PC-3 (cell line): ENCODE measurements around the gene FAM47B. TPM values are rescaled to one million over a fixed set of nuclear protein-coding genes. Genes with fewer than 3 reads are reported as not detected.

ENCODE experiments used
- ATAC-seq: fragments of 200-7000 bp; cut with Tn5 transposase; 2 replicates; pipeline ENCODE4 v1.9.1; 2020; ENCODE audit warnings: mild to moderate bottlenecking, moderate library complexity
- Bru-seq: library from RNA; stranded (reverse); fragments of 400-500 nt; gene quantifications from one replicate; lab custom pipeline; 2021; lab: Mats Ljungman, UMichigan
- BruChase-seq, 2 experiments: library from RNA; stranded (reverse); fragments of 400-500 nt; gene quantifications; one replicate each; lab custom pipeline; 2021; lab: Mats Ljungman, UMichigan
- BruUV-seq: library from RNA; stranded (reverse); fragments of 400-500 nt; replicated peaks from 2 replicates; lab custom pipeline; 2021; lab: Mats Ljungman, UMichigan
- CTCF ChIA-PET: fragments of 300-600 bp; sonication (Branson Sonifier 250); formaldehyde crosslinking; loops from one replicate; lab custom pipeline; 2022; ENCODE audit warnings: antibody characterized with exemption; lab: Charles Lee
- POLR2A ChIA-PET: fragments of 300-600 bp; sonication (Branson Sonifier 250); formaldehyde crosslinking; loops from one replicate; lab custom pipeline; 2022; ENCODE audit warnings: antibody characterized with exemption; ENCODE audit not compliant: unreplicated experiment; lab: Charles Lee
- DNase-seq: peaks from one replicate; pipeline ENCODE4 v3.0.0-alpha.2; 2015
- H2AFZ ChIP-seq: fragments of 300-600 bp; sonication (generic); 2 replicates; pipeline ENCODE4 v1.6.0; 2016; ENCODE audit warnings: antibody characterized with exemption, low read length
- H3F3A ChIP-seq: fragments of 300-600 bp; sonication (generic); one replicate; pipeline ENCODE4 v1.6.0; 2017; ENCODE audit warnings: antibody characterized with exemption, low read length, control low read depth, mild to moderate bottlenecking; ENCODE audit not compliant: unreplicated experiment
- H3K27ac ChIP-seq: fragments of 300-600 bp; sonication (generic); 2 replicates; pipeline ENCODE4 v1.5.1; 2016; ENCODE audit warnings: mild to moderate bottlenecking, low read length
- H3K27me3 ChIP-seq: fragments of 300-600 bp; sonication (generic); 2 replicates; pipeline ENCODE4 v1.6.1; 2016; ENCODE audit warnings: low read length, mixed read lengths
- H3K36me3 ChIP-seq: fragments of 300-600 bp; sonication (generic); 2 replicates; pipeline ENCODE4 v1.6.1; 2016; ENCODE audit warnings: low read depth, mixed run types, low read length, mixed read lengths
- H3K4me1 ChIP-seq: fragments of 300-600 bp; sonication (generic); 2 replicates; pipeline ENCODE4 v1.5.1; 2016; ENCODE audit warnings: low read length; ENCODE audit not compliant: insufficient read depth
- H3K4me2 ChIP-seq: fragments of 300-600 bp; sonication (generic); 2 replicates; pipeline ENCODE4 v1.6.0; 2016; ENCODE audit warnings: low read length
- H3K4me3 ChIP-seq: fragments of 300-600 bp; sonication (generic); 2 replicates; pipeline ENCODE4 v1.5.1; 2016; ENCODE audit warnings: mild to moderate bottlenecking, low read length, mixed read lengths
- H3K79me2 ChIP-seq: fragments of 300-600 bp; sonication (generic); 2 replicates; pipeline ENCODE4 v1.6.1; 2017; ENCODE audit warnings: low read length, mixed read lengths
- H3K9ac ChIP-seq: fragments of 300-600 bp; sonication (generic); 2 replicates; pipeline ENCODE4 v1.6.0; 2016; ENCODE audit warnings: mild to moderate bottlenecking, low read length
- H3K9me2 ChIP-seq: fragments of 300-600 bp; sonication (generic); replicated peaks from 2 replicates; pipeline ENCODE4 v1.6.1; 2016; ENCODE audit warnings: mixed run types, low read length, mixed read lengths
- H3K9me3 ChIP-seq: fragments of 300-600 bp; sonication (generic); 2 replicates; pipeline ENCODE4 v1.6.1; 2016; ENCODE audit warnings: low read length, mixed read lengths
- H4K20me1 ChIP-seq: fragments of 300-600 bp; sonication (generic); 2 replicates; pipeline ENCODE4 v1.6.1; 2016; ENCODE audit warnings: low read length, mixed read lengths
- EZH2 ChIP-seq: fragments of 300-600 bp; sonication (generic); IDR thresholded peaks from one replicate; pipeline ENCODE4 v1.6.1; 2017; ENCODE audit warnings: antibody characterized with exemption, mild to moderate bottlenecking, low read length; ENCODE audit not compliant: unreplicated experiment
- EZH2phosphoT487 ChIP-seq: fragments of 300-600 bp; sonication (generic); IDR thresholded peaks from 2 replicates; pipeline ENCODE4 v1.6.1; 2018; ENCODE audit warnings: mild to moderate bottlenecking, antibody characterized with exemption, low read length, borderline replicate concordance
- intact Hi-C: fragments of 100-400 bp; cut with micrococcal nuclease; formaldehyde crosslinking; loops from 2 replicates; pipeline ENCODE4 v1.9.0; 2023
- long read RNA-seq: library from polyadenylated mRNA; unstranded; transcript quantifications from one replicate; pipeline ENCODE4 v2.0.0, GENCODE V29; 2021; ENCODE audit not compliant: unreplicated experiment
- total RNA-seq: library from RNA; depleted of rRNA; stranded (reverse); fragments of >200 nt; gene quantifications from 2 replicates; pipeline ENCODE4 v1.2.3, GENCODE V29; 2014; rRNA removed
- TF ChIP-seq, protein P1 (sequence below): fragments of 300-600 bp; sonication (generic); conservative IDR thresholded peaks from 2 replicates; pipeline ENCODE4 v1.5.1; 2017; ENCODE audit warnings: antibody characterized with exemption, low read depth, mild to moderate bottlenecking, low read length

The FAM47B gene
- total RNA-seq (not detected in 2 replicates), Bru-seq, nascent RNA (not detected), BruChase-seq, experiment 1, labeled RNA remaining after a 6-hour chase (not detected), BruChase-seq, experiment 2, labeled RNA remaining after a 2-hour chase (not detected)
- long read RNA-seq: 0 reads

DNA sequence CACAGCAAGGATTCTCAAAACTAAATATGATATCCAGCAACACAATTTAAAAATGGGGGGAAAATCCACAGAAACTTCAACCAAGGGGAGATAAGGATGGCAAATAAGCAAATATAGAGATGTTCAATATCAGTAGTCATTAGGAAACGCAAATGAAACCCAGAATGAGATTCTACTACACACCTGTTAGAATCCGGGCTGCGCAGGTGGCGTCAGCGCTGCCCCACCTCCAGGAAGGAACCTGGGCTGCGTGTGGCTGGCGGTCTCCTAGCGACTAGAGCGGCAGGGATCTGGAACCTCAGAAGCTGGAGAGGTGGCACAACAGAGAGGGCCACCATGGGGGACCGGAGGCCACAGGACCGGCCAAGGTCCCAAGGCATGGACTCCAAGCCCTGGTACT is at the start of gene FAM47B:
FAM47B (plus strand) TSS at position 301 of the 400 bp plus-strand sequence; CDS start at position 337, 36 bp downstream.
- H2AFZ ChIP-seq: no peak within 1 kb of the TSS
- H3K79me2 ChIP-seq: no peaks in the 10 kb centered on the region
- no peaks in the 10 kb centered on the region for H3K36me3 ChIP-seq
- TF ChIP-seq EZH2phosphoT487 (no peak), EZH2 (no peak)
- TF ChIP-seq, protein P1, sequence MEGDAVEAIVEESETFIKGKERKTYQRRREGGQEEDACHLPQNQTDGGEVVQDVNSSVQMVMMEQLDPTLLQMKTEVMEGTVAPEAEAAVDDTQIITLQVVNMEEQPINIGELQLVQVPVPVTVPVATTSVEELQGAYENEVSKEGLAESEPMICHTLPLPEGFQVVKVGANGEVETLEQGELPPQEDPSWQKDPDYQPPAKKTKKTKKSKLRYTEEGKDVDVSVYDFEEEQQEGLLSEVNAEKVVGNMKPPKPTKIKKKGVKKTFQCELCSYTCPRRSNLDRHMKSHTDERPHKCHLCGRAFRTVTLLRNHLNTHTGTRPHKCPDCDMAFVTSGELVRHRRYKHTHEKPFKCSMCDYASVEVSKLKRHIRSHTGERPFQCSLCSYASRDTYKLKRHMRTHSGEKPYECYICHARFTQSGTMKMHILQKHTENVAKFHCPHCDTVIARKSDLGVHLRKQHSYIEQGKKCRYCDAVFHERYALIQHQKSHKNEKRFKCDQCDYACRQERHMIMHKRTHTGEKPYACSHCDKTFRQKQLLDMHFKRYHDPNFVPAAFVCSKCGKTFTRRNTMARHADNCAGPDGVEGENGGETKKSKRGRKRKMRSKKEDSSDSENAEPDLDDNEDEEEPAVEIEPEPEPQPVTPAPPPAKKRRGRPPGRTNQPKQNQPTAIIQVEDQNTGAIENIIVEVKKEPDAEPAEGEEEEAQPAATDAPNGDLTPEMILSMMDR: no peak
- ChIA-PET POLR2A (no interaction called here), CTCF (no interaction called here)
- no peak within 1 kb of the TSS for H3K9ac ChIP-seq
- no peaks in the 10 kb centered on the region for H3K4me1 ChIP-seq
- DNase-seq (no peak), ATAC-seq (no peak)
- no peak within 1 kb of the TSS for H3K27ac ChIP-seq
- H3K4me2 ChIP-seq: no peak within 1 kb of the TSS
- no peaks in the 10 kb centered on the region for H3K9me3 ChIP-seq
- H3K27me3 ChIP-seq: no peaks in the 10 kb centered on the region
- BruUV-seq: no TSS peak
- no peaks in the 10 kb centered on the region for H4K20me1 ChIP-seq
- H3F3A ChIP-seq: no peaks in the 10 kb centered on the region
- no peak within 1 kb of the TSS for H3K4me3 ChIP-seq
- H3K9me2 ChIP-seq: no peaks in the 10 kb centered on the region
- intact Hi-C loops: no loop called here

DNA sequence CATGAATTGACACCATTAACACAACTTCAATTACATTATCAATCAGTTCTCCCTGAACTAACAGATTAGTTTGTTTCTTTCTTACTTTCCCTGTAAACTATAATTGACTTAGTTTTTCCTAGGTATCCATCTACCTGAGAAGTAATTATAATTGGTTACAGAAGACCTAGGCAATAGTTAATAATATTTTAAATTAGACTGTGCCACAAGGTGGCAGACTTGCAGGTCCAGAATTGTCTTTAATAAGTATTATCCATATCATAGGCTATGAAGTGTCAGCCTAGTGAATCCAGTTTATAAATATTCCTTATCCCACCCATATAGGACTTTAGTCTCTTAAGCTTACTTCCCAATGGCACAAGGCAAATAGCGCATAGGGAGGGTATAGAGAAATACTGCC is 48.9 kb upstream of the FAM47B start:
- no peaks in the 10 kb centered on the region for H3K9me2 ChIP-seq
- no peak overlapping the region for H3K27ac ChIP-seq
- ChIA-PET CTCF (no interaction called here), POLR2A (interaction anchor here (0.6 kb wide), 1 partner anchor 64 kb away, joined by 3 read pairs; no protein-coding TSS in a partner anchor)
- no peaks in the 10 kb centered on the region for H3K9me3 ChIP-seq
- DNase-seq (peak; percentile 48), ATAC-seq (no peak; the same call in 1 of the 2 replicates)
- no peak overlapping the region for H2AFZ ChIP-seq
- no peak overlapping the region for H3K4me2 ChIP-seq
- no peaks in the 10 kb centered on the region for H3K4me1 ChIP-seq
- intact Hi-C loops: no loop called here
- H3K9ac ChIP-seq: no peak overlapping the region
- no peaks in the 10 kb centered on the region for H3K79me2 ChIP-seq
- H3K36me3 ChIP-seq: no peaks in the 10 kb centered on the region
- H3F3A ChIP-seq: no peaks in the 10 kb centered on the region
- no peak overlapping the region for H3K4me3 ChIP-seq
- TF ChIP-seq, protein P1: peak; percentile 61
- TF ChIP-seq EZH2phosphoT487: no peak
- no peak for TF ChIP-seq EZH2
- H4K20me1 ChIP-seq: no peaks in the 10 kb centered on the region
- BruUV-seq: no TSS peak
- no peaks in the 10 kb centered on the region for H3K27me3 ChIP-seq

DNA sequence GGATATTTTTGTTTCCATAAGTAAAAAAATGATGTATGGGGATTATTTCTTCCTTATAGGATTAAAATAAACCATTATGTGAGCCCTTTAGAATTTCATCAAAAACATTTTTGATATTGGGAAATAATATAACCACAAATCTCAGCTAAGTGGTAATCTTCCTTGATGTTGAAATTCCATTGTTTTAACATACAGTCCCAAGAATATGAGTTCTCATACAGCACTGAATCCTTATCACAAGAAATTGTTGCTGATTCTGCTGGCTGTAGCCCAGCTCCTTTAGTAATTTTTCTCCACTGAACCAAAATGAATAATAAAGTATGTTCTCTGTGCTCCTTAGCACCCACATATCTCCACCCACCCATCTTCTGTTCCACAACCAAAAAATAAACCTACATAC is 41.9 kb upstream of the FAM47B start:
- Histone ChIP-seq H3K9me3 (no peaks in the 10 kb centered on the region), H3K27ac (no peak overlapping the region), H3K36me3 (no peaks in the 10 kb centered on the region), H3K4me3 (no peak overlapping the region), H3K9ac (no peak overlapping the region), H3K79me2 (no peaks in the 10 kb centered on the region), H3K27me3 (no peaks in the 10 kb centered on the region), H4K20me1 (no peaks in the 10 kb centered on the region), H3K9me2 (no peaks in the 10 kb centered on the region), H3K4me1 (peaks cover 16% of the 10 kb centered on the region), H3K4me2 (no peak overlapping the region), H3F3A (no peaks in the 10 kb centered on the region), H2AFZ (no peak overlapping the region)
- POLR2A ChIA-PET: no interaction called here
- CTCF ChIA-PET: no interaction called here
- TF ChIP-seq EZH2 (no peak), EZH2phosphoT487 (no peak)
- TF ChIP-seq, protein P1: no peak
- no TSS peak for BruUV-seq
- intact Hi-C loops: no loop called here
- ATAC-seq: no peak
- DNase-seq: no peak
